Activated T-helper 2 cell treated with anti-CD3 and anti-CD28 coated beads, Interferon-gamma antibody, Interleukin-2, Interleukin-4, amounts not matched to agents 10 μg/mL and 5 μg/mL and 100 μg/mL, durations not matched to agents 14 hours and 24 hours and 36 hours (primary cell): Measurements from ENCODE around the gene CES3. TPM values are rescaled to one million over a fixed set of nuclear protein-coding genes. Genes with fewer than 3 reads are reported as not detected.

Experiments used
- DNase-seq: peaks from one replicate; pipeline ENCODE4 v3.0.0; 2021; ENCODE audit warnings: low spot score
- H3K27ac Mint-ChIP-seq: one replicate; pipeline ENCODE4 v1.8.0; 2021; ENCODE audit warnings: mixed read lengths
- H3K27me3 Mint-ChIP-seq: one replicate; pipeline ENCODE4 v1.8.0; 2021; ENCODE audit warnings: low read depth, mixed read lengths
- H3K36me3 Mint-ChIP-seq: one replicate; pipeline ENCODE4 v1.8.0; 2021; ENCODE audit warnings: low read depth, mixed read lengths
- H3K4me1 Mint-ChIP-seq: one replicate; pipeline ENCODE4 v1.8.0; 2021; ENCODE audit warnings: low read depth, mixed read lengths
- H3K4me3 Mint-ChIP-seq: one replicate; pipeline ENCODE4 v1.8.0; 2021; ENCODE audit warnings: low read depth, mild to moderate bottlenecking, moderate library complexity, mixed read lengths
- H3K9me3 Mint-ChIP-seq: one replicate; pipeline ENCODE4 v1.8.0; 2021; ENCODE audit warnings: mixed read lengths
- intact Hi-C: fragments of 100-400 bp; cut with micrococcal nuclease; formaldehyde crosslinking; loops from one replicate; pipeline ENCODE4 v1.15.1; 2023
- total RNA-seq: library from RNA; stranded (reverse); gene quantifications from 2 replicates; pipeline ENCODE4 v1.2.3, GENCODE V29; 2022

Gene CES3
- total RNA-seq, 1 donor from 2014 or later = 10.6 TPM

- Mint-ChIP-seq H3K36me3 (no peaks in the 10 kb centered on the region), H3K4me1 (peaks cover 10% of the 10 kb centered on the region), H3K9me3 (no peaks in the 10 kb centered on the region), H3K4me3 (no peak overlapping the region), H3K27me3 (peaks cover 36% of the 10 kb centered on the region), H3K27ac (no peak overlapping the region)
- DNase-seq = no peak
- intact Hi-C loops = no loop called here
Measured at GRCh38 chr16:66920924-66921680, 40.0 kb upstream of the CES3 start.

DNA sequence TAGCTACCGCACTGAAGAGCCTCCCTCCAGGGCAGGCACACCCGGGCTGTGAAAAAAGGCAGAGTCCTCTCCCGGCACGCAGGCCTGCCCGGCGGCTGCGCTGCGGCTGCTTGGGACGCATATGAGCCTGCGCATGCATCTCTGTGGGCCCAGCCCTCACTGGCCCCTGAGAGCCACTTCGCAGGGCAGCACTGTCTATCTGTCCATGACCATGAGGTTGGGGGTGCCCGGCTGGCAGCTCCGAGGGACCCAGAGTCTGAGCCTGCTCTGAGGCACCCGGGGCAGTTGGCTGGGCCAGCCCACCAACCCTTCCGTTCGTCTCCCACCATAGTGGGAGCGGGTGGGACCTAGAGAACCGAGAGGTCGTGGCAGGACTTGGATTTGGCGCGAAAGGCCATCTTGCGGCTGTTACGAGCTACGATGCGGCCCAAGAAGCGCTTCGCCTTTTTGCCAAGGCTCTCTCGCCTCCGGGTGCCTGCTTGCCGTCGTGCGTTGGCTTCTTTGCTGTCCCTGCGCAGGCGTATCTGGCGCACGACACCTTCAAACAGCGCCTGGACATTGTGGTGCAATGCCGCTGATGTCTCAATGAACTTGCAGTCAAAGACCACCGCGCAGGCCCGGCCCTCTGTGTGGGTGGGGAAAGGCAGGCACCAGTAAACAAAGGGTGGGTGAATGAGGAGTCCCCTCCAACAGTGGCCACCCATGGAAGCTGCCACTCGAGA, 39.2 kb upstream of the CES3 start:
- Mint-ChIP-seq H3K27ac (no peak overlapping the region), H3K4me3 (no peak overlapping the region), H3K9me3 (no peaks in the 10 kb centered on the region), H3K4me1 (peaks cover 10% of the 10 kb centered on the region), H3K27me3 (peaks cover 40% of the 10 kb centered on the region), H3K36me3 (no peaks in the 10 kb centered on the region)
- DNase-seq = no peak
- intact Hi-C loops = no loop called here

GRCh38 chr16:66923247-66923731, 37.8 kb upstream of the CES3 start:
- no peak overlapping the region for H3K27ac Mint-ChIP-seq
- peaks cover 40% of the 10 kb centered on the region for H3K27me3 Mint-ChIP-seq
- H3K9me3 Mint-ChIP-seq = no peaks in the 10 kb centered on the region
- intact Hi-C loops = no loop called here
- DNase-seq = no peak
- H3K4me1 Mint-ChIP-seq = peaks cover 16% of the 10 kb centered on the region
- H3K4me3 Mint-ChIP-seq = no peak overlapping the region
- H3K36me3 Mint-ChIP-seq = no peaks in the 10 kb centered on the region

GRCh38 chr16:66923866-66924265, 37.2 kb upstream of the CES3 start:
- Mint-ChIP-seq H3K9me3 (no peaks in the 10 kb centered on the region), H3K27me3 (peaks cover 40% of the 10 kb centered on the region), H3K36me3 (no peaks in the 10 kb centered on the region), H3K27ac (no peak overlapping the region), H3K4me1 (peaks cover 20% of the 10 kb centered on the region), H3K4me3 (peak overlapping the region; percentile 5)
- intact Hi-C loops = no loop called here
- no peak for DNase-seq

- peak; percentile 29 for DNase-seq
- peak overlapping the region; percentile 13 for H3K4me3 Mint-ChIP-seq
- peaks cover 20% of the 10 kb centered on the region for H3K4me1 Mint-ChIP-seq
- H3K9me3 Mint-ChIP-seq = no peaks in the 10 kb centered on the region
- no peaks in the 10 kb centered on the region for H3K36me3 Mint-ChIP-seq
- peaks cover 36% of the 10 kb centered on the region for H3K27me3 Mint-ChIP-seq
- H3K27ac Mint-ChIP-seq = no peak overlapping the region
- intact Hi-C loops = loop anchor here (5.0 kb wide), 2 partner anchors 42 to 92 kb away; partner anchors contain the start of genes NAE1 and PDP2
Measured at GRCh38 chr16:66924527-66925321, 36.3 kb upstream of the CES3 start.

- no peak for DNase-seq
- Mint-ChIP-seq H3K27ac (no peak within 1 kb of the TSS), H3K4me1 (peaks cover 20% of the 10 kb centered on the region), H3K9me3 (no peaks in the 10 kb centered on the region), H3K27me3 (peaks cover 30% of the 10 kb centered on the region), H3K36me3 (no peaks in the 10 kb centered on the region), H3K4me3 (peak within 1 kb of the TSS; percentile 69)
- intact Hi-C loops = loop anchor here (5.0 kb wide), 2 partner anchors 43 to 93 kb away; partner anchors contain the start of genes NAE1 and PDP2
Measured at GRCh38 chr16:66925322-66925840, 35.7 kb upstream of the CES3 start, which contains the start of gene RRAD. TSS of gene RRAD (minus strand) at chr16:66925535. CDS start at chr16:66925179, 356 bp downstream.

DNA sequence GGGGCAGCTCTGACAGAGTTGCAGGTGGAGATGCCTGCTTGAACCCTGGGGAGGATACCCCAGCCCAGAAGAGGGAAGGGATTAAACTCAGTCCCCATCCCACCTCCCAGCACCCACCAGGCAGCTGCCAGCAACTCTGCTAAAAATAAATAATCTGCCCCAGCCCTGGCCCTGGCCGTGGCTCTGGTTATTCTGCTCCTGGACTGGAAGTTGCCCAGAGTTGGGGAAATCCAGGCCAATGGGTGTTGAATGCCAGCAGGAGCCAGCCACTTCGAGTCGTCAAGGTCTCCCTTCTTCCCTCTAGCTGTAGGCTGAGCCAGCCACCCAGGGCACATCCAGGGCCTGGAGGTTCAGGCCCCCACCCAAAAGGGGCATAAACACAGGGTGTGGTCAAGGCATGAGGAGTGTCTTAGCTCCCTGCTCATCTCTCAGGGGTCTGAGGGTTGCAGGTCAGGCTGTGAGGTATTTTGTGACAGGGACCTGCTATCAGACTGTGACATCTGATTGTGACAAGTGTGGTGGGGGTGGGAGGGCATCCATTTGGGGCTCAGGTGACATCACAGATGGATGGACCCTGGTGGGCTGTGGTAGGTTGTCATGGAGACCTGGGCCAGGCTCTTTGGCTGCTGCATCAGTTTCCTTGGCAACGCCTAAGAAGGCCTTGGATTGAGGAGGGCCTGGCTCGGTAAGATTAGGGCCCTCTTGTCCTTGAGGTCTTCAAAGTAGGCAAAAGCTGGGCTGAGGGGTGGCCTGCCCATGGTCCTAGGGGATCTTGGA, 34.7 kb upstream of the CES3 start:
- Mint-ChIP-seq H3K4me3 (peak overlapping the region; percentile 13), H3K4me1 (peaks cover 20% of the 10 kb centered on the region), H3K27ac (no peak overlapping the region), H3K9me3 (no peaks in the 10 kb centered on the region), H3K27me3 (peaks cover 28% of the 10 kb centered on the region), H3K36me3 (peaks cover under 1% of the 10 kb centered on the region)
- intact Hi-C loops = loop anchor here (5.0 kb wide), 2 partner anchors 44 to 94 kb away; partner anchors contain the start of genes NAE1 and PDP2
- DNase-seq = no peak

DNA sequence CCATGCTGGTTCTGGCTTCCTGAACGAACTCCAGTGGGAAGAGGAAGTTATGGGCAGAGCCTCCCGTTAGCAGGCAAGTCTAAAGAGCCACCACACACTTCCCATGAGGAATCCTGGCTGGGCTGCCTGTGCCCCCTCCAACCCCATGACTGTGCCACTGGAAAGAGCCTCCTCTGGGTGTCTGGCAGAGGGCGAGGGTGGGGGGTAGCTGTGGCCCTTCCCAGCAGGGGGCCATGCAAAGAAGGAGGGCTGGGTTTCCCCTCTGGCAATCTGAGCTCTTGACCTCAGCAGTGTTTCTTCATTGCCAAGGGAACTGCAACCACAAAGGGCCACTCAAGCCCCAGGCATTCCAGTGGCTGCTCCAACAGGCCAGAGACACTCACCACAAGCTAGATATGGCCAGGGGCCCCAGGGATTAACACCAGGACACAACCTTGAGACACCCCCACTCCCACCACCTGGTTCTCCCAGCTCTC, 34.1 kb upstream of the CES3 start:
- Mint-ChIP-seq H3K27ac (no peak overlapping the region), H3K4me3 (no peak overlapping the region), H3K9me3 (no peaks in the 10 kb centered on the region), H3K36me3 (peaks cover 7% of the 10 kb centered on the region), H3K27me3 (peaks cover 27% of the 10 kb centered on the region), H3K4me1 (peaks cover 25% of the 10 kb centered on the region)
- intact Hi-C loops = loop anchor here (5.0 kb wide), 2 partner anchors 45 to 95 kb away; partner anchors contain the start of genes NAE1 and PDP2
- no peak for DNase-seq

DNA sequence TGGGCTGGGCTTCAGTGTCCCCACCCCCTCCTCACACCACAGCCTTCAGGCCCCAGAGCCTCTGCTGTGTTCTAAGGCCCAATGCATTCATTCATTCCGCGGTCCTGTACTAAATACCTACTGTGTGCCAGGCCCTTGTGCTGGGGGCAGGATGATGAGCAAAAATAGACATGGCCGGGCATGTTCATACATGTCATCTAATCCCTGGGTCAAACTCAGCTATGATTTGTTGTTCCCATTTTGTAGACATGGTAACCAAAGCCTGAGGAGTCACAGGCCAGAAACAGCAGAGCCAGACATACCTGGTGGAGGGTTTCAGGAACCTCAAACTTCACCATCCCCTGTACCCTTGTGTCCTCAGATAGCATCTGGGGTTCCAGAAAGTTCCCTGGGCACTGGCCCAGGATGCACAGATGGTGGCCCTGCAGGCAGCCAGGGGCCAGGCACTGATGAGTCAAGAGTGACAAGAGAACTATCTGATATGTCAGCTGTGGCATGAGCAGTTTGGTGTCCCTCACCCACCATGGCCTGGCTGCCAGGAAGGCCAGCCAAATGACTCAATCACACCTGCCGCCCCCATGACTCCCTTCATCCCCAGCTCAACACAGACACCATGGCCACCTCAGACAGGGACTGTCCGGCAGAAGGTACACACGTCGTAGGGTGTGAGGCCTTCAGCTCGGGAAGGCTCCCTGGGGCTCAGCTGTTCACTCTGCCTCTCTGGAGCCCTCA, 33.0 kb upstream of the CES3 start:
- no peak overlapping the region for H3K4me3 Mint-ChIP-seq
- intact Hi-C loops = loop anchor here (1.0 to 5.0 kb wide), 3 partner anchors 33 to 96 kb away; partner anchors contain the start of genes NAE1 and PDP2
- H3K4me1 Mint-ChIP-seq = peaks cover 35% of the 10 kb centered on the region
- H3K36me3 Mint-ChIP-seq = peaks cover 17% of the 10 kb centered on the region
- no peak overlapping the region for H3K27ac Mint-ChIP-seq
- DNase-seq = no peak
- H3K27me3 Mint-ChIP-seq = peaks cover 25% of the 10 kb centered on the region
- no peaks in the 10 kb centered on the region for H3K9me3 Mint-ChIP-seq

DNA sequence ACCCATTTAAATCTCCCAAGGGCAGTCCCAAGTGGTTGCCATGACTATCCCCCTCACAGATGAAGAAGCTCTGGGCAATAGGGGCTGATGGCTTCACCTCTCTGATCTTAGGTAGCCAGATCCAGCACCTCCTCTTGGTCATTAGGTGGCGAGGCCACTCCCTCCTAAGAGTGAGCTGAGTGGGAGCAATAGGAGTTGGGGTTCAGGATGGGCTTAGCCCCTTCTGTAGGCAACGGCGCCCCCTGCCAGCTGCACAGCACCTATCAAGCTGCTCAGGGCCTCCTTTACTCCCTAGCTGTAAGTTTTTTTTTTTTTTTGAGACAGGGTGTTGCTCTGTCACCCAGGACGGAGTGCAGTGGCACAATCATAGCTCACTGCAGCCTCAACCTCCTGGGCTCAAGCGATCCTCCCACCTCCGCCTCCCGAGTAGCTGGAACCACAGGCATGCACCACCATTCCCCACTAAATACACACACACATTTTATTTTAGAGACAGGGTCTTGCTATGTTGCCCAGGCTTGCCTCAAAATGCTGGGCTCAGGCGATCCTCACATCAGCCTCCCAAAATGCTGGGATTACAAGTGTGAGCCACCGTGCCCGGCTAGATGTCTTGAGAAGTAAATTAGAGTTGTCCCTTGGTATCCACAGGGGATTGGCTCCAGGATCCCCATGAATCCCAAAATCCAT, 32.2 kb upstream of the CES3 start:
- Mint-ChIP-seq H3K9me3 (no peaks in the 10 kb centered on the region), H3K27me3 (peaks cover 17% of the 10 kb centered on the region), H3K4me1 (peaks cover 40% of the 10 kb centered on the region), H3K27ac (no peak overlapping the region), H3K4me3 (no peak overlapping the region), H3K36me3 (peaks cover 24% of the 10 kb centered on the region)
- intact Hi-C loops = loop anchor here (1.0 to 5.0 kb wide), 3 partner anchors 34 to 97 kb away; partner anchors contain the start of genes NAE1 and PDP2
- no peak for DNase-seq
